ENCODE results near the gene SOSTDC1. TPM values are rescaled to one million over a fixed set of nuclear protein-coding genes. Genes with fewer than 3 reads are reported as not detected.

SOSTDC1 gene
- total RNA-seq, 1 experiment from 2014 or later = not detected

Other genes starting within 250 kb of the SOSTDC1 start
- 0.15 and 0.21 TPM in 2 replicates for gene CRPPA, start 44.2 kb downstream of the SOSTDC1 start, total RNA-seq (2021)
- gene LRRC72, start 61.1 kb upstream of the SOSTDC1 start, total RNA-seq (2021) = not detected in 2 replicates
- gene ANKMY2, start 180.0 kb upstream of the SOSTDC1 start, total RNA-seq (2021) = 24.3 and 30.5 TPM in 2 replicates
- 173 and 175 TPM in 2 replicates for gene BZW2, start 180.4 kb upstream of the SOSTDC1 start, total RNA-seq (2021)